ENCODE data around the gene UCN. TPM values are rescaled to one million over a fixed set of nuclear protein-coding genes. Genes with fewer than 3 reads are reported as not detected.
"Not testable (repeated sequence)": the region's sequence is repeated elsewhere in the genome, so short reads cannot be mapped to it uniquely, and the experiment has no call there.

Gene UCN
- total and polyA plus RNA-seq, 10 donors: 1.9 to 4.4 (median 2.5) TPM

- 71 to 81% (median 77%) methylated on average over 7 of the region's 7 CpGs for WGBS, 5 donors
- intact Hi-C loops (cut with DNase I; ENCODE audit: low total_unique reads): no loop called here
These were observed 45.7 kb upstream of the UCN start for GRCh38 chr2:27353762-27354596.

GRCh38 chr2:27353386-27353761 is 45.1 kb upstream of the UCN start:
- H3K4me3 ChIP-seq; DNase-seq; H3K9me3 ChIP-seq; intact Hi-C loops (cut with DNase I; ENCODE audit: low total_unique reads); H3K27ac ChIP-seq; H3K27me3 ChIP-seq (replicated peaks in 1 of 7): not testable (repeated sequence)
- peaks cover 0 to 27% (median 4%) of the 10 kb centered on the region in 6 donors for H3K36me3 ChIP-seq
- 96 to 99% (median 99%) methylated on average over 5 of the region's 5 CpGs for WGBS, 5 donors
- H3K4me1 ChIP-seq: peaks cover 27 to 87% (median 57%) of the 10 kb centered on the region in 6 donors

More at GRCh38 chr2:27353762-27354596, 45.7 kb upstream of the UCN start:
- H3K27me3 ChIP-seq (replicated peaks in 1 of 7): no peaks in the 10 kb centered on the region
- DNase-seq: no peak
- H3K4me3 ChIP-seq: no peak overlapping the region
- peaks cover 27 to 86% (median 59%) of the 10 kb centered on the region in 6 donors for H3K4me1 ChIP-seq
- no peaks in the 10 kb centered on the region for H3K9me3 ChIP-seq
- H3K36me3 ChIP-seq: peaks cover 0 to 24% (median 4%) of the 10 kb centered on the region in 6 donors
- H3K27ac ChIP-seq: no peak overlapping the region
- no peak for TF ChIP-seq CTCF (IDR thresholded peaks at IDR 0.05 in 8 of 11, conservative IDR thresholded peaks at IDR 0.05 in 3 of 11)
- TF ChIP-seq POLR2A (IDR thresholded peaks at IDR 0.05): no peak
- no peak for TF ChIP-seq POLR2AphosphoS5 (IDR thresholded peaks at IDR 0.05)

DNA sequence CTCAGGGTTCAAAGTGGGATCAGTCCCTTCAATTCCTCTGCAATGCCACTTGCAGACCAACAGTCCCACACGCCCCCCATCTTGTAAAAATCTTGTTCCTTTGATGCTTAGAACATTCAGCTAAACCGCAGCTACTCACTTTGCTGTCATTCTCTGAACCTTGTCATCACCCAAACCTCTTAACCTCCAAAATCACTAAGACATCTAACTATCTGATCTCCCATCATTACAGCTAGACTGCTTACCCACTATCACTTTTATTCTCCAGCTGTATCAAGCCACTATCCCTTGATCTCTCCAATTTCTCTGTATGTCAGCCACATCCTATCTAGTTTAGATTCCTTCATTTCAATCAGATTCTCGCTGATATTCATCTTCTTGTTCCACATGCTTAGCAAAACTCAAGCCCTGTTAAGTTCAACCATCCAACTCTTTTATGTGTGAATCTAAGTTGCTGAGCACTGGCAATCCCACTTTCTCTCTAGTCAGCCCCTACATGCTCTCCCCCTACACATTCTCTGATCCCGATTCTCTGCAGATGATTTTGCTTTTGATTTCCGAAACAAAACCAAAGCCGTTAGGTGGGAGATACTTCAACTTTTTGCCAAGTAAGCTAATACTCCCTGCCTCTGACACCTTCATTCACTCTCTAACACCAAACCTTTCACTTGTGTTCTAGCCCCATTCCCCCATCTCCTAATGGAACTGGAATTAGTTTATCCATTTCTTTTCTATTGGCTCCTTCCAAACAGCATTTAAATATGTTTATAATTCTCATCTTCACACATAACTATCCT is 43.8 kb upstream of the UCN start:
- Histone ChIP-seq H3K36me3 (peaks cover 0 to 35% (median 4%) of the 10 kb centered on the region in 6 donors), H3K4me3 (no peak overlapping the region), H3K9me3 (no peaks in the 10 kb centered on the region), H3K4me1 (peaks cover 20 to 84% (median 44%) of the 10 kb centered on the region in 6 donors), H3K27me3 (replicated peaks in 1 of 7) (no peaks in the 10 kb centered on the region), H3K27ac (no peak overlapping the region)
- TF ChIP-seq CTCF (IDR thresholded peaks at IDR 0.05 in 8 of 11, conservative IDR thresholded peaks at IDR 0.05 in 3 of 11) (no peak), POLR2AphosphoS5 (IDR thresholded peaks at IDR 0.05) (no peak)
- WGBS, 5 donors: 78 to 84% (median 80%) methylated on average over 6 of the region's 6 CpGs
- no peak for DNase-seq
- intact Hi-C loops (cut with DNase I; ENCODE audit: low total_unique reads): no loop called here

- H3K27me3 ChIP-seq (replicated peaks in 1 of 7): no peaks in the 10 kb centered on the region
- no peaks in the 10 kb centered on the region for H3K9me3 ChIP-seq
- DNase-seq: no peak
- peaks cover 0 to 39% (median 4%) of the 10 kb centered on the region in 6 donors for H3K36me3 ChIP-seq
- TF ChIP-seq CTCF (IDR thresholded peaks at IDR 0.05 in 8 of 11, conservative IDR thresholded peaks at IDR 0.05 in 3 of 11) (no peak), POLR2A (IDR thresholded peaks at IDR 0.05) (no peak), POLR2AphosphoS5 (IDR thresholded peaks at IDR 0.05) (no peak)
- H3K4me3 ChIP-seq: no peak overlapping the region
- peaks cover 13 to 77% (median 34%) of the 10 kb centered on the region in 6 donors for H3K4me1 ChIP-seq
- no peak overlapping the region for H3K27ac ChIP-seq
- intact Hi-C loops (cut with DNase I; ENCODE audit: low total_unique reads): no loop called here
- 80 to 94% (median 84%) methylated on average over 7 of the region's 7 CpGs for WGBS, 5 donors
These were observed 42.0 kb upstream of the UCN start for GRCh38 chr2:27350106-27350693.

Data from spleen (tissue), 11 donors.